ENCODE results near the gene ABHD12. TPM values are rescaled to one million over a fixed set of nuclear protein-coding genes. Genes with fewer than 3 reads are reported as not detected.

Gene ABHD12
- total and polyA plus RNA-seq, 2 donors (not counting 1 experiment from before 2014, with no cell fraction given) = 9.6 to 28.3 TPM

GRCh38 chr20:25319241-25320034, 71.2 kb downstream of the ABHD12 start:
- H3K27me3 ChIP-seq (replicated peaks in 1 of 4; ENCODE audit: control extremely low read depth in 1 of 4, control insufficient read depth in 3 of 4, insufficient read depth in 4 of 4, low read length in 3 of 4) = no peaks in the 10 kb centered on the region
- peak overlapping the region; percentile 23 to 70 for H3K27ac ChIP-seq (ENCODE audit: low read length in 2 of 2)
- peak overlapping the region; percentile 6 for H3K9ac ChIP-seq (ENCODE audit: low read length)
- peaks cover 9% of the 10 kb centered on the region for H3K79me2 ChIP-seq (ENCODE audit: control insufficient read depth, insufficient read depth, low read length)
- WGBS (ENCODE audit: insufficient coverage) = 86% methylated on average over 10 of the region's 11 CpGs
- peak overlapping the region; percentile 52 for H3K4me2 ChIP-seq (replicated peaks; ENCODE audit: low read depth, low read length, poor library complexity, severe bottlenecking)
- no peaks in the 10 kb centered on the region for H4K20me1 ChIP-seq (ENCODE audit: control insufficient read depth, insufficient read depth, low read length, poor library complexity, severe bottlenecking)
- Mint-ChIP-seq H3K27ac (peak overlapping the region; percentile 93), H3K4me3 (peak overlapping the region; percentile 67), H3K9me3 (ENCODE audit: insufficient read depth) (no peaks in the 10 kb centered on the region), H3K27me3 (no peaks in the 10 kb centered on the region), H3K4me1 (peaks cover 40% of the 10 kb centered on the region)
- ChIA-PET CTCF (interaction anchor here (1.0 to 2.0 kb wide), 5 partner anchors 24 to 82 kb away, joined by 4 to 21 read pairs (median 8); partner anchors contain the start of gene ABHD12), POLR2A (interaction anchor here (0.6 to 1.8 kb wide), 2 partner anchors 19 to 71 kb away, joined by 3 to 4 read pairs; partner anchors contain the start of gene ABHD12)
- H2AFZ ChIP-seq (ENCODE audit: insufficient read depth, low read depth, low read length, poor library complexity, severe bottlenecking) = peak overlapping the region; percentile 55
- intact Hi-C loops (cut with micrococcal nuclease) = loop anchor here (2.0 to 10.0 kb wide), 2 partner anchors 71 to 305 kb away; partner anchors contain the start of genes ABHD12 and NANP
- H3K4me1 ChIP-seq (ENCODE audit: control insufficient read depth in 2 of 2, insufficient read depth in 2 of 2, low read length in 2 of 2) = peaks cover 17 to 27% of the 10 kb centered on the region in 2 donors
- ATAC-seq (ENCODE audit: low read depth) (no peak), DNase-seq (no peak)
- no peaks in the 10 kb centered on the region for H3K9me3 ChIP-seq (ENCODE audit: control extremely low read depth in 1 of 3, control insufficient read depth in 2 of 3, insufficient read depth in 1 of 3, low read length in 2 of 3)
- H3K4me3 ChIP-seq (ENCODE audit: control extremely low read depth in 1 of 5, extremely low read depth in 1 of 5, insufficient read depth in 1 of 5, low read depth in 2 of 5, low read length in 4 of 5) = no peak overlapping the region
- TF ChIP-seq EZH2 (IDR thresholded peaks at IDR 0.05; ENCODE audit: borderline replicate concordance, insufficient read depth, low read depth, low read length, poor library complexity, severe bottlenecking) = no peak
- no peak for TF ChIP-seq CTCF (IDR thresholded peaks at IDR 0.05)
- H3K36me3 ChIP-seq (replicated peaks in 1 of 2; ENCODE audit: control extremely low read depth in 1 of 2, control insufficient read depth in 1 of 2, extremely low read depth in 1 of 2, insufficient read depth in 2 of 2, low read length in 1 of 2) = peaks cover 0 to 6% of the 10 kb centered on the region in 2 experiments
